ENCODE measurements around the gene TSPAN17. TPM values are rescaled to one million over a fixed set of nuclear protein-coding genes. Genes with fewer than 3 reads are reported as not detected.

TSPAN17 gene
- total and polyA plus RNA-seq, 2 experiments from 2014 or later, result 11.7 to 52.1 TPM

DNA sequence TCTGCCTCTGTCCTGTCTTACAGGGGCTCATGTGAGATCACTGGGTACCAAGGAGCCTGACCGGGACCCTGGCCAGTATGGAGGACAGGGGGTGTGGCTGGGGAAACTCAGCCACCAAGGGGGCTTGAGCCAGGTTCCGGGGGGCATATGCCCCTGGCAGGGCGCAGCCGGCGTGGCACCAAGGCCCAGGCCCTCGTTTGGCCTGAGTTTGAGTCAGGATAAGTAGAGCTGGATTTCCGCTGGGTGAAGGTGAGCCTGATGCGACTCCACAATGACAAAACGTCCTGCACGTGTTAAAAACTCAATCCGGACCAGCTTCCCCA is 616 bp upstream of the TSPAN17 start (continued):
- TF ChIP-seq, protein P1, sequence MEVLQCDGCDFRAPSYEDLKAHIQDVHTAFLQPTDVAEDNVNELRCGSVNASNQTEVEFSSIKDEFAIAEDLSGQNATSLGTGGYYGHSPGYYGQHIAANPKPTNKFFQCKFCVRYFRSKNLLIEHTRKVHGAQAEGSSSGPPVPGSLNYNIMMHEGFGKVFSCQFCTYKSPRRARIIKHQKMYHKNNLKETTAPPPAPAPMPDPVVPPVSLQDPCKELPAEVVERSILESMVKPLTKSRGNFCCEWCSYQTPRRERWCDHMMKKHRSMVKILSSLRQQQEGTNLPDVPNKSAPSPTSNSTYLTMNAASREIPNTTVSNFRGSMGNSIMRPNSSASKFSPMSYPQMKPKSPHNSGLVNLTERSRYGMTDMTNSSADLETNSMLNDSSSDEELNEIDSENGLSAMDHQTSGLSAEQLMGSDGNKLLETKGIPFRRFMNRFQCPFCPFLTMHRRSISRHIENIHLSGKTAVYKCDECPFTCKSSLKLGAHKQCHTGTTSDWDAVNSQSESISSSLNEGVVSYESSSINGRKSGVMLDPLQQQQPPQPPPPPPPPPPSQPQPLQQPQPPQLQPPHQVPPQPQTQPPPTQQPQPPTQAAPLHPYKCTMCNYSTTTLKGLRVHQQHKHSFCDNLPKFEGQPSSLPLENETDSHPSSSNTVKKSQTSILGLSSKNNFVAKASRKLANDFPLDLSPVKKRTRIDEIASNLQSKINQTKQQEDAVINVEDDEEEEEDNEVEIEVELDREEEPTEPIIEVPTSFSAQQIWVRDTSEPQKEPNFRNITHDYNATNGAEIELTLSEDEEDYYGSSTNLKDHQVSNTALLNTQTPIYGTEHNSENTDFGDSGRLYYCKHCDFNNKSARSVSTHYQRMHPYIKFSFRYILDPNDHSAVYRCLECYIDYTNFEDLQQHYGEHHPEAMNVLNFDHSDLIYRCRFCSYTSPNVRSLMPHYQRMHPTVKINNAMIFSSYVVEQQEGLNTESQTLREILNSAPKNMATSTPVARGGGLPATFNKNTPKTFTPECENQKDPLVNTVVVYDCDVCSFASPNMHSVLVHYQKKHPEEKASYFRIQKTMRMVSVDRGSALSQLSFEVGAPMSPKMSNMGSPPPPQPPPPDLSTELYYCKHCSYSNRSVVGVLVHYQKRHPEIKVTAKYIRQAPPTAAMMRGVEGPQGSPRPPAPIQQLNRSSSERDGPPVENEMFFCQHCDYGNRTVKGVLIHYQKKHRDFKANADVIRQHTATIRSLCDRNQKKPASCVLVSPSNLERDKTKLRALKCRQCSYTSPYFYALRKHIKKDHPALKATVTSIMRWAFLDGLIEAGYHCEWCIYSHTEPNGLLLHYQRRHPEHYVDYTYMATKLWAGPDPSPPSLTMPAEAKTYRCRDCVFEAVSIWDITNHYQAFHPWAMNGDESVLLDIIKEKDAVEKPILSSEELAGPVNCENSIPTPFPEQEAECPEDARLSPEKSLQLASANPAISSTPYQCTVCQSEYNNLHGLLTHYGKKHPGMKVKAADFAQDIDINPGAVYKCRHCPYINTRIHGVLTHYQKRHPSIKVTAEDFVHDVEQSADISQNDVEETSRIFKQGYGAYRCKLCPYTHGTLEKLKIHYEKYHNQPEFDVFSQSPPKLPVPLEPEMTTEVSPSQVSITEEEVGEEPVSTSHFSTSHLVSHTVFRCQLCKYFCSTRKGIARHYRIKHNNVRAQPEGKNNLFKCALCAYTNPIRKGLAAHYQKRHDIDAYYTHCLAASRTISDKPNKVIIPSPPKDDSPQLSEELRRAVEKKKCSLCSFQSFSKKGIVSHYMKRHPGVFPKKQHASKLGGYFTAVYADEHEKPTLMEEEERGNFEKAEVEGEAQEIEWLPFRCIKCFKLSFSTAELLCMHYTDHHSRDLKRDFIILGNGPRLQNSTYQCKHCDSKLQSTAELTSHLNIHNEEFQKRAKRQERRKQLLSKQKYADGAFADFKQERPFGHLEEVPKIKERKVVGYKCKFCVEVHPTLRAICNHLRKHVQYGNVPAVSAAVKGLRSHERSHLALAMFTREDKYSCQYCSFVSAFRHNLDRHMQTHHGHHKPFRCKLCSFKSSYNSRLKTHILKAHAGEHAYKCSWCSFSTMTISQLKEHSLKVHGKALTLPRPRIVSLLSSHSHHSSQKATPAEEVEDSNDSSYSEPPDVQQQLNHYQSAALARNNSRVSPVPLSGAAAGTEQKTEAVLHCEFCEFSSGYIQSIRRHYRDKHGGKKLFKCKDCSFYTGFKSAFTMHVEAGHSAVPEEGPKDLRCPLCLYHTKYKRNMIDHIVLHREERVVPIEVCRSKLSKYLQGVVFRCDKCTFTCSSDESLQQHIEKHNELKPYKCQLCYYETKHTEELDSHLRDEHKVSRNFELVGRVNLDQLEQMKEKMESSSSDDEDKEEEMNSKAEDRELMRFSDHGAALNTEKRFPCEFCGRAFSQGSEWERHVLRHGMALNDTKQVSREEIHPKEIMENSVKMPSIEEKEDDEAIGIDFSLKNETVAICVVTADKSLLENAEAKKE (CRISPR knock-in tag; IDR thresholded peaks at IDR 0.05), result no peak
- no peak for TF ChIP-seq ZNF331 (CRISPR knock-in tag; IDR thresholded peaks at IDR 0.05; ENCODE audit: low read depth)

DNA sequence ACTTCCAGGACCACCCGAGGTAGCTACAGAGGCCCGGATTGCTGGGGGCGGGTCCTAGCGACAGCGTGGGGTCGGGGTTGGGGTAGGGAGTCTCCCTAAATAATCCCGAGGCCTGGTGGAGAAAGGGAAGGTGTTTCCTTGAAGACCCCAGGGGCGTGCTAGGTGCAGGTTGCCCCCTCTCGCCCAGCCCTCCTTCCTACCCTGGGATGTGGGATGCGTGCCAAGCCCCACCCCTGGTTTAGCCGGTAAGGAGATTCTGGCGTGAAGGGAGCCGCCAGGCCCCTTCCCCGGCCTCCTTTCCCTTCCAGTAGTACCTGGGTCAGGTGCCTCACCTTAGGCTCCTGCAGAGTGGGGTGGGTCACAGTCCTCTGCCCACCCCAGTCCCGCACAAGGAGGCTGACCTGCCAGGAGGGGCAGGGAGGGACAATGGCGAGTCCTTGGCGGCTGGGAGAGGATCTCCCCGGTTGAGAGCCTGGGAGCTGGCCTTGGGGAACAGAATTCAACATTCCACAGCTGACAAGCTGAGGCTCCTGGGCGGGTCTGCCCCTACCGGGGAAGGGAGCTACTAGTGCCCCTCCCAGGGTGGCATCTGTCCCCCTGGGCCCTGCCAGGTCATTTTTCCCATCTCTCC is 674 bp downstream of the TSPAN17 start:
- H3K27me3 Mint-ChIP-seq (ENCODE audit: insufficient read depth, low read depth, poor library complexity), result peaks cover 7% of the 10 kb centered on the region
- H3K4me2 ChIP-seq, result peak overlapping the region; percentile 94
- H3K4me1 ChIP-seq (ENCODE audit: insufficient read depth), result peaks cover 15% of the 10 kb centered on the region
- ATAC-seq, result peak; percentile 17
- no peaks in the 10 kb centered on the region; the same call in 1 of the 2 replicates for H3K9me2 ChIP-seq (ENCODE audit: insufficient read depth)
- no peaks in the 10 kb centered on the region; the same call in 2 of the 3 replicates for H3K9me3 Mint-ChIP-seq
- H3K79me2 ChIP-seq (replicated peaks; ENCODE audit: insufficient read depth), result peaks cover 35% of the 10 kb centered on the region
- peak overlapping the region; percentile 85; the same call in 1 of the 2 replicates for H2AFZ ChIP-seq
- peak overlapping the region; percentile 91 for H3K4me3 Mint-ChIP-seq
- H3K27ac Mint-ChIP-seq, result no peak overlapping the region
- no peak overlapping the region; the same call in 1 of the 2 replicates for H3K27ac ChIP-seq (ENCODE audit: low read depth)
- DNase-seq (ENCODE audit: low spot score), result peak; percentile 43
- TF ChIP-seq, protein P1 (CRISPR knock-in tag; IDR thresholded peaks at IDR 0.05), result no peak
- TF ChIP-seq EZH2phosphoT487 (IDR thresholded peaks at IDR 0.05; ENCODE audit: unreplicated experiment), result no peak
- no peak for TF ChIP-seq ZNF114 (CRISPR knock-in tag; IDR thresholded peaks at IDR 0.05)
- TF ChIP-seq ZNF331 (CRISPR knock-in tag; IDR thresholded peaks at IDR 0.05; ENCODE audit: low read depth), result no peak
- no peak for TF ChIP-seq JUNB (IDR thresholded peaks at IDR 0.05; ENCODE audit: unreplicated experiment)
- TF ChIP-seq NANOG (IDR thresholded peaks at IDR 0.05; ENCODE audit: borderline replicate concordance), result no peak
- peaks cover 48% of the 10 kb centered on the region for H3K4me1 Mint-ChIP-seq
- H3K4me3 ChIP-seq, result peak overlapping the region; percentile 89
- H3K36me3 Mint-ChIP-seq (ENCODE audit: low read depth), result no peaks in the 10 kb centered on the region; the same call in 2 of the 3 replicates
- H3K36me3 ChIP-seq (ENCODE audit: insufficient read depth), result no peaks in the 10 kb centered on the region
- H3K27me3 ChIP-seq (ENCODE audit: insufficient read depth), result no peaks in the 10 kb centered on the region
- H3F3A ChIP-seq (replicated peaks; ENCODE audit: low read depth), result 0 out of 2 replicates have a peak, but pooled peaks cover 5% of the 10 kb centered on the region
- H4K20me1 ChIP-seq (replicated peaks; ENCODE audit: insufficient read depth), result no peaks in the 10 kb centered on the region
